ENCODE data around the gene OR51B2.

OR51B2 gene

DNA sequence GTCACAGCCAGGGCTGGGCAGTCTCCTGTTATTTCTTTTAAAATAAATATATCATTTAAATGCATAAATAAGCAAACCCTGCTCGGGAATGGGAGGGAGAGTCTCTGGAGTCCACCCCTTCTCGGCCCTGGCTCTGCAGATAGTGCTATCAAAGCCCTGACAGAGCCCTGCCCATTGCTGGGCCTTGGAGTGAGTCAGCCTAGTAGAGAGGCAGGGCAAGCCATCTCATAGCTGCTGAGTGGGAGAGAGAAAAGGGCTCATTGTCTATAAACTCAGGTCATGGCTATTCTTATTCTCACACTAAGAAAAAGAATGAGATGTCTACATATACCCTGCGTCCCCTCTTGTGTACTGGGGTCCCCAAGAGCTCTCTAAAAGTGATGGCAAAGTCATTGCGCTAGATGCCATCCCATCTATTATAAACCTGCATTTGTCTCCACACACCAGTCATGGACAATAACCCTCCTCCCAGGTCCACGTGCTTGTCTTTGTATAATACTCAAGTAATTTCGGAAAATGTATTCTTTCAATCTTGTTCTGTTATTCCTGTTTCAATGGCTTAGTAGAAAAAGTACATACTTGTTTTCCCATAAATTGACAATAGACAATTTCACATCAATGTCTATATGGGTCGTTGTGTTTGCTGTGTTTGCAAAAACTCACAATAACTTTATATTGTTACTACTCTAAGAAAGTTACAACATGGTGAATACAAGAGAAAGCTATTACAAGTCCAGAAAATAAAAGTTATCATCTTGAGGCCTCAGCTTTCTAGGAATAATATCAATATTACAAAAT lies 35.8 kb downstream of the OR51B2 start:
- TF ChIP-seq, protein P1, sequence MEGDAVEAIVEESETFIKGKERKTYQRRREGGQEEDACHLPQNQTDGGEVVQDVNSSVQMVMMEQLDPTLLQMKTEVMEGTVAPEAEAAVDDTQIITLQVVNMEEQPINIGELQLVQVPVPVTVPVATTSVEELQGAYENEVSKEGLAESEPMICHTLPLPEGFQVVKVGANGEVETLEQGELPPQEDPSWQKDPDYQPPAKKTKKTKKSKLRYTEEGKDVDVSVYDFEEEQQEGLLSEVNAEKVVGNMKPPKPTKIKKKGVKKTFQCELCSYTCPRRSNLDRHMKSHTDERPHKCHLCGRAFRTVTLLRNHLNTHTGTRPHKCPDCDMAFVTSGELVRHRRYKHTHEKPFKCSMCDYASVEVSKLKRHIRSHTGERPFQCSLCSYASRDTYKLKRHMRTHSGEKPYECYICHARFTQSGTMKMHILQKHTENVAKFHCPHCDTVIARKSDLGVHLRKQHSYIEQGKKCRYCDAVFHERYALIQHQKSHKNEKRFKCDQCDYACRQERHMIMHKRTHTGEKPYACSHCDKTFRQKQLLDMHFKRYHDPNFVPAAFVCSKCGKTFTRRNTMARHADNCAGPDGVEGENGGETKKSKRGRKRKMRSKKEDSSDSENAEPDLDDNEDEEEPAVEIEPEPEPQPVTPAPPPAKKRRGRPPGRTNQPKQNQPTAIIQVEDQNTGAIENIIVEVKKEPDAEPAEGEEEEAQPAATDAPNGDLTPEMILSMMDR (IDR thresholded peaks at IDR 0.05; ENCODE audit: insufficient read depth, low read length, missing control alignments), result no peak
- DNase-seq (ENCODE audit: low read depth, low spot score), result no peak
- ChIA-PET POLR2A (interaction anchor here (1.0 to 1.7 kb wide), 2 partner anchors 8 to 80 kb away, joined by 8 to 12 read pairs; no protein-coding TSS in a partner anchor), CTCF (interaction anchor here (1.0 to 1.6 kb wide), 4 partner anchors 7 to 84 kb away, joined by 3 to 5 read pairs (median 4); no protein-coding TSS in a partner anchor)
- H3K4me3 ChIP-seq (ENCODE audit: low read depth, low read length), result no peak overlapping the region

DNA sequence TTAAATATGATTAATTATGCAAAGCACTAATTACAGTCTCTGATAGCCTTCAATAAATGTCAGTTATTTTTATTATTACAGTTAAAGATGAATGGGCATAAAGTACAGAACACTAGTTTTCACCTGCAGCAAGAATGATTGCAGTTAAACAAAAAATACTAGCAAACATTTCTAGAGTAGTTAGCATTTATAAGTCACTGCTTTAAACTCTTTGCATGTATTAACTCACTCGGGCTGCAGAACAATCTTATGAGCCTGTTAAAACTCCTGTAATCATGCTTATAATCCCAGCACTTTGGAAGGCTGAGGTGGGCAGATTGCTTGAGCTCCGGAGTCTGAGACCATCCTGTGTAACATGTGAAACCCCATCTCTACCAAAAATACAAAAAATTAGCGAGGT lies 37.2 kb downstream of the OR51B2 start:
- CTCF ChIA-PET, result no interaction called here

DNA sequence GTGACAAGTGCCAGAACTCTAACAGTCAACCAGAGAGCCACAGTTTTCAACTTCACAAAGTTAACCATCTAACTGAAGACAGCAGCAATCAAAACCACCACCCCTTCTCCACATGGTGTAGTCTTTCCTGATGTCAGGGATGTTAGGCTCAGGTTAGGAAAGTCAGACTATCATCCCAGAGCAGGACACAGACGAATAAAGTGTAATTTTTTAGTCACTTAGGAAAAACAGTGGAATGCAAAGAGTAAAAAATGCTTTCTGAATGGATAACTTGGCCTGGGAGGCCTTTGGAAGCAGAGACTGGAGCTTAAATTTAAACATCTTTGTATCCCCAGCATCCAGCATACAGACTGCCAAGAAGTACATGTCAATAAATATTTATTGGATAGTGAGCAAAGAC lies 37.7 kb downstream of the OR51B2 start:
- TF ChIP-seq, protein P1 (IDR thresholded peaks at IDR 0.05; ENCODE audit: insufficient read depth, low read length, missing control alignments), result no peak
- ChIA-PET POLR2A (no interaction called here), CTCF (interaction anchor here (1.0 kb wide), 1 partner anchor 84 kb away, joined by 3 read pairs; no protein-coding TSS in a partner anchor)
- no peak overlapping the region for H3K4me3 ChIP-seq (ENCODE audit: low read depth, low read length)
- no peak for DNase-seq (ENCODE audit: low read depth, low spot score)

More for the DNA sequence above, 37.2 kb downstream of the OR51B2 start:
- TF ChIP-seq, protein P1 (IDR thresholded peaks at IDR 0.05; ENCODE audit: insufficient read depth, low read length, missing control alignments), result no peak
- DNase-seq (ENCODE audit: low read depth, low spot score), result no peak
- POLR2A ChIA-PET, result no interaction called here
- no peak overlapping the region for H3K4me3 ChIP-seq (ENCODE audit: low read depth, low read length)

DNA sequence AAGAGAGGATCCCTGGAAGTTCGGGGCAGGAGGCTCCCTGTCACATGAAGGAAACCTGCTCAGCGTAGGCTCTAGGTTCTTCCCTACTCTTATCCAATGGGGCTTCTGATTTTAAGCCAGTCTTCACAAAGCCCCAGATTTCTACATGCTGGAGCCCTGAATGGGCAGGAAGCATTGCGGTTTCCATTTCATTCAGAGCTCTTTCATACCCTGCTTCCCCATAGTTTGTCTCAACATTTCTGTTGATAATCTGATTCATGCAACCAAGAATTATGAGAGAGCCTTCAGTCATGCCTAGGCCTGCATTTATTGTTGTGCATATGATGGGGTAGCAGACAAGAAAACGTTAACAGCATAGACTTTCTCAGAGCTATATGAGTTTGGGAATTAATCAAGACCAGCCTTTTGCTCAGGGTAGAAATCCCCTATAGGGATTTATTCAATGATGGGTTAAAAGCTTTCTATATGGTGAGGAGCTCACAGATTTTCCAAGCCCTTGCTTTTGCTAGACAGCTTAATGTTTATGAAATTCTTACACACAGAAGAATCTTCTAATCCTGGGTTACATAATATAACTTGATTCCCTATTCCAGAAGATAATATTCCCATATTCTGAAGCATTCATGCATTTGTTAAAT lies 38.3 kb downstream of the OR51B2 start:
- POLR2A ChIA-PET, result no interaction called here
- CTCF ChIA-PET, result interaction anchor here (1.0 kb wide), 1 partner anchor 84 kb away, joined by 3 read pairs; no protein-coding TSS in a partner anchor
- no peak for DNase-seq (ENCODE audit: low read depth, low spot score)
- no peak overlapping the region for H3K4me3 ChIP-seq (ENCODE audit: low read depth, low read length)
- TF ChIP-seq, protein P1 (IDR thresholded peaks at IDR 0.05; ENCODE audit: insufficient read depth, low read length, missing control alignments), result no peak

DNA sequence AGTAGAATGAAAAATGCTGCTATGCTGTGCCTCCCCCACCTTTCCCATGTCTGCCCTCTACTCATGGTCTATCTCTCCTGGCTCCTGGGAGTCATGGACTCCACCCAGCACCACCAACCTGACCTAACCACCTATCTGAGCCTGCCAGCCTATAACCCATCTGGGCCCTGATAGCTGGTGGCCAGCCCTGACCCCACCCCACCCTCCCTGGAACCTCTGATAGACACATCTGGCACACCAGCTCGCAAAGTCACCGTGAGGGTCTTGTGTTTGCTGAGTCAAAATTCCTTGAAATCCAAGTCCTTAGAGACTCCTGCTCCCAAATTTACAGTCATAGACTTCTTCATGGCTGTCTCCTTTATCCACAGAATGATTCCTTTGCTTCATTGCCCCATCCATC lies 39.5 kb downstream of the OR51B2 start:
- POLR2A ChIA-PET, result no interaction called here

DNA sequence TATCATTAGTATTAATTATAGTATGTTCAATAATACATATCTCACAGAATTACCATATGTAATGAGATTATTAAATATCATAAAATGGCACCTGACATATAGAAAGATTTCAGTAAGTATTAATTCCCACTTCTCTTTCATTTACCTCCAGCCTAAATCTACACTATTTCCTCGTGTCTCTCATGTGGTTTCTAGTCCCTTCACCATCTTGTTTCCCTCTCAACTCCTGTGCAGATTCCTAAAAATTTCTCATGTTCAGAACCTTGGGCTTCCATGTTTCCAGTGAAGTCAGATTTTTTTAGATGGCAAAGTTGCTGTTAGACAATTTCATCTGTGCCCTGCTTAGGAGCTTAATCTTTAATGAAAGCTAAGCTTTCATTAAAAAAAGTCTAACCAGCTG lies 40.2 kb downstream of the OR51B2 start:
- ChIA-PET CTCF (no interaction called here), POLR2A (no interaction called here)
- no peak overlapping the region for H3K4me3 ChIP-seq (ENCODE audit: low read depth, low read length)
- no peak for DNase-seq (ENCODE audit: low read depth, low spot score)
- TF ChIP-seq, protein P1 (IDR thresholded peaks at IDR 0.05; ENCODE audit: insufficient read depth, low read length, missing control alignments), result no peak

More for the DNA sequence above, 39.5 kb downstream of the OR51B2 start:
- CTCF ChIA-PET, result no interaction called here
- TF ChIP-seq, protein P1 (IDR thresholded peaks at IDR 0.05; ENCODE audit: insufficient read depth, low read length, missing control alignments), result no peak
- DNase-seq (ENCODE audit: low read depth, low spot score), result no peak
- no peak overlapping the region for H3K4me3 ChIP-seq (ENCODE audit: low read depth, low read length)
